ENCODE measurements around the gene IL6ST.
"Not testable (repeated sequence)": the region's sequence is repeated elsewhere in the genome, so short reads cannot be mapped to it uniquely, and the experiment has no call there.

IL6ST gene

DNA sequence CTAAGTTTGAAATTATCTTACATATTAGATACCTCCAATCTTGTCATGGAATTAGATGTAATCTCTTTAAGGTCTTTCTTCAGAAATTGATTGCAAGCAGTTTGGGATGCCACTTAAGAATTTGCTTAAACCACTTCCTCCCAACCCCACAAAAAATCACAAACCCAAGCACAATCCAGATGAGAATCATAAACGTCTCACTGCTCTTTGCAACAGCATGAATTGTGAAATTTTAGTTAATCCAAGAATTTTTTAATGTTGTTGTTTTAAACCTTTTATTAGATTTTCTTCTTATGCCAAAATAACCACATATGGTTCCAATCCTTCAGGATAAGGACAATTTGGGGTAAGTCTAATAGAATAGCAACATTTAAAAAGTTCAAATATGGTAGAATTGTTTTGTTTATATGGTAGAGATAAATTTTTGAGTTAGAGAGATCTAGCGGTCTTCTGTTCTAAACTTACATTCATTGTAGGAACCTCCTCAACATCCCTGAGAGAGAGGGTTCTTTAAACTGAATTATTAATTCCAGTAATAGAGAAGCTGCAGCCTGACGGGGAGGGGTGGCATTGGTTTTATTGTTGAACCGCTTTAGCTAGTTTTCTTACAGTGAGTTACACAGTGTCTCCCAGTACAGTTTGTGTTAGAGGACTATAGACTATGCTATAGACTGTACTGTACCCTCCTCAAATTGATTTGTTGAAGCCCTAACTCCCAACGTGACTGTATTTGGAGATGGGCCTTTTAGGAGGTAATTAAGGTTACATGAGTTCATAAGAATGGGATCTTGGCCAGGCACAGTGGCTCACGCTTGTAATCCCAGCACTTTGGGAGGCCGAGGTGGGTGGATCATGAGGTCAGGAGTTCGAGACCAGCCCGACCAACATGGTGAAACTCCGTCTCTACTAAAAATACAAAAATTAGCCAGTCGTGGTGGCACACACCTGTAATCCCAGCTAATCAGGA, 24.8 kb upstream of the IL6ST start:
- Histone ChIP-seq H3K9me3 (ENCODE audit: severe bottlenecking) (peaks cover 3% of the 10 kb centered on the region), H3K36me3 (no peaks in the 10 kb centered on the region), H3K4me3 (ENCODE audit: low read depth, low read length) (no peak overlapping the region), H3K27me3 (ENCODE audit: insufficient read depth, low read depth, severe bottlenecking) (no peaks in the 10 kb centered on the region), H3K27ac (no peak overlapping the region)
- DNase-seq: no peak
- TF ChIP-seq, protein P1, sequence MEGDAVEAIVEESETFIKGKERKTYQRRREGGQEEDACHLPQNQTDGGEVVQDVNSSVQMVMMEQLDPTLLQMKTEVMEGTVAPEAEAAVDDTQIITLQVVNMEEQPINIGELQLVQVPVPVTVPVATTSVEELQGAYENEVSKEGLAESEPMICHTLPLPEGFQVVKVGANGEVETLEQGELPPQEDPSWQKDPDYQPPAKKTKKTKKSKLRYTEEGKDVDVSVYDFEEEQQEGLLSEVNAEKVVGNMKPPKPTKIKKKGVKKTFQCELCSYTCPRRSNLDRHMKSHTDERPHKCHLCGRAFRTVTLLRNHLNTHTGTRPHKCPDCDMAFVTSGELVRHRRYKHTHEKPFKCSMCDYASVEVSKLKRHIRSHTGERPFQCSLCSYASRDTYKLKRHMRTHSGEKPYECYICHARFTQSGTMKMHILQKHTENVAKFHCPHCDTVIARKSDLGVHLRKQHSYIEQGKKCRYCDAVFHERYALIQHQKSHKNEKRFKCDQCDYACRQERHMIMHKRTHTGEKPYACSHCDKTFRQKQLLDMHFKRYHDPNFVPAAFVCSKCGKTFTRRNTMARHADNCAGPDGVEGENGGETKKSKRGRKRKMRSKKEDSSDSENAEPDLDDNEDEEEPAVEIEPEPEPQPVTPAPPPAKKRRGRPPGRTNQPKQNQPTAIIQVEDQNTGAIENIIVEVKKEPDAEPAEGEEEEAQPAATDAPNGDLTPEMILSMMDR (IDR thresholded peaks at IDR 0.05; ENCODE audit: low read depth, low read length): no peak

DNA sequence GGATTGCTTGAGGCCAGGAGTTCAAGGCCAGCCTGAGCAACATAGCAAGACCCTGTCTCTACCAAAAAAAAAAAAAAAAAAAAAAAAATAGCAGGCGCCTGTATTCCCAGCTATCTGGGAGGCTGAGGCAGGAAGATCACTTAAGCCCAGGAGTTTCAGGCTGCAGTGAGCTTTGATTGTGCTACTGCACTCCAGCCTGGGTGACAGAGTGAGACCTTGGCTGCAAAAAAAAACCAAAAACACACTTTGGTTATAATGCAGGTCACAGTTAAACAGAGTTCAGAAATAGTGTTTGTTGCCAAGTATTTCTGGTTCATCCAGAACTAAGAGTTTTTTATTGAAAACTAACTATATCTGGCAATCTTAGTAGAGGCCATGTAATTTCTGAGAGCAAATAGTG, 24.1 kb upstream of the IL6ST start:
- Histone ChIP-seq H3K27me3 (ENCODE audit: insufficient read depth, low read depth, severe bottlenecking) (no peaks in the 10 kb centered on the region), H3K9me3 (ENCODE audit: severe bottlenecking) (peaks cover 3% of the 10 kb centered on the region), H3K27ac (no peak overlapping the region), H3K36me3 (no peaks in the 10 kb centered on the region), H3K4me3 (ENCODE audit: low read depth, low read length) (no peak overlapping the region)
- DNase-seq: no peak
- TF ChIP-seq, protein P1 (IDR thresholded peaks at IDR 0.05; ENCODE audit: low read depth, low read length): no peak

DNA sequence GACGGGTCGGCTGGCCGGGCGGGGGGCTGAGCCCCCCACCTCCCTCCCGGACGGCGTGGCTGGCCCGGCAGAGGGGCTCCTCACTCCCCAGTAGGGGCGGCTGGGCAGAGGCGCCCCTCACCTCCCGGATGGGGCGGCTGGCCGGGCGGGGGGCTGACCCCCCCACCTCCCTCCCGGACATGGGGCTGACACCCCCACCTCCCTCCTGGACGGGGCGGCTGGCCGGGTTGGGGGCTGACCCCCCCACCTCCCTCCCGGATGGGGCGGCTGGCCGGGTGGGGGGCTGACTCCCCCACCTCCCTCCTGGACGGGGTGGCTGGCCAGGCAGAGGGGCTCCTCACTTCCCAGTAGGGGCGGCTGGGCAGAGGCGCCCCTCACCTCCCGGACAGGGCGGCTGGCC, 19.9 kb upstream of the IL6ST start:
- H3K4me3 ChIP-seq (ENCODE audit: low read depth, low read length); H3K9me3 ChIP-seq (ENCODE audit: severe bottlenecking); H3K27me3 ChIP-seq (ENCODE audit: insufficient read depth, low read depth, severe bottlenecking); DNase-seq; H3K36me3 ChIP-seq; H3K27ac ChIP-seq: not testable (repeated sequence)

DNA sequence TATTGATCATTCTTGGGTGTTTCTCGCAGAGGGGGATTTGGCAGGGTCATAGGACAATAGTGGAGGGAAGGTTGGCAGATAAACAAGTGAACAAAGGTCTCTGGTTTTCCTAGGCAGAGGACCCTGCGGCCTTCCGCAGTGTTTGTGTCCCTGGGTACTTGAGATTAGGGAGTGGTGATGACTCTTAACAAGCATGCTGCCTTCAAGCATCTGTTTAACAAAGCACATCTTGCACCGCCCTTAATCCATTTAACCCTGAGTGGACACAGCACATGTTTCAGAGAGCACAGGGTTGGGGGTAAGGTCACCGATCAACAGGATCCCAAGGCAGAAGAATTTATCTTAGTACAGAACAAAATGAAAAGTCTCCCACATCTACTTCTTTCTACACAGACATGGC, 19.2 kb upstream of the IL6ST start:
- H3K4me3 ChIP-seq (ENCODE audit: low read depth, low read length); H3K9me3 ChIP-seq (ENCODE audit: severe bottlenecking): not testable (repeated sequence)

DNA sequence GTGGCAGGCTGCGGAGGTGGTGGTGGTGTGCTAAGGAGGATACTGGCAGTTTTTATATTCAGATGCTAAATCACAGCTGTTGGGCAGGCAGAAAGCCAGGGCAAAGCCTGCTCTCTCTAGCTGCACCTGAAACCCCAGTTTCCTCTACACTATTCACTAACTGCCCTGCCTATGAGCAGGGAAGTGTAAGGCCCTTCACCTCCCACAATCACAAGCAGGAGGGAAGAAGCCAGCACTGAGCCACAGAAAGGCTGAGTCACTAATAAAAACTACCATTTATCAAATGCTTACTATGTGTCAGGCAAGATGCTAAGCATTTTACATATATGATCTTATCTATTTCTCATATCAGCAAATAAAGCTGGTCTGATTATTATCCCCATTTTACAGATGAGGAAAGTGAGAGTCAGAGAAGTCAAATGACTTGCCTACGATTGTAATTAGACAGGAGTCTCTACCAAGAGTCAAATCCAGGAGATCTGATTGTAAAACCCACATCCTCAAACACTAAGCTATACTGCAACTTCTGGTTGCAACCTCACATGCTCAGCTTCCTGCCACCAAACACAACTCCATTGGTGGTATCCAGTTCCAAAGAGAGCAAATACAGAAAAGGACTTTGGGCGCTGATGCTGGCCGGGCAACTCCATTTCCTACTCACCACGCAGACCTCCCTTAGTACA, 17.7 kb upstream of the IL6ST start:
- Histone ChIP-seq H3K36me3 (no peaks in the 10 kb centered on the region), H3K9me3 (ENCODE audit: severe bottlenecking) (peaks cover 3% of the 10 kb centered on the region), H3K27ac (no peak overlapping the region), H3K27me3 (ENCODE audit: insufficient read depth, low read depth, severe bottlenecking) (no peaks in the 10 kb centered on the region), H3K4me3 (ENCODE audit: low read depth, low read length) (no peak overlapping the region)
- no peak for DNase-seq
- TF ChIP-seq, protein P1 (IDR thresholded peaks at IDR 0.05; ENCODE audit: low read depth, low read length): no peak

More for the DNA sequence above, 19.2 kb upstream of the IL6ST start:
- H3K27ac ChIP-seq; H3K27me3 ChIP-seq (ENCODE audit: insufficient read depth, low read depth, severe bottlenecking); DNase-seq; H3K36me3 ChIP-seq: not testable (repeated sequence)

DNA sequence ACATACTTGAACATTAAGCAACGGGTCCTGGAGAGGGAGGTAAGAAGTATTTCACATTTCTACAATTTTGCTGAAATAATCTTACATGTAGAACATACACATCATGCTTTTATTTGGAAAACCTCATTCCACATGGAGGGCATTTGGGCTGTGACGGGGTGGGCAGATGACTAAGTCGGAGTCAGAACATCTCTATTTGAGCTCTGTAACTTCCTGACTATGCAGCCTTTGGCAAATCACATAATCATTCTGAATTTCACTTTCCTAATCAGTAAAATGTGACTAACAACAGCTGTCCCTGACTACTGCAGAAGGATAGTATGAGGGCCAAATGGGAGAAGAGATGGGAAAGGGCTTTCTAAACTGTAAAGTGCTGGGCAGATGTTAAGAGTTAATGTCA, 17.1 kb upstream of the IL6ST start:
- DNase-seq: no peak
- H3K36me3 ChIP-seq: no peaks in the 10 kb centered on the region
- H3K27me3 ChIP-seq (ENCODE audit: insufficient read depth, low read depth, severe bottlenecking): no peaks in the 10 kb centered on the region
- TF ChIP-seq, protein P1 (IDR thresholded peaks at IDR 0.05; ENCODE audit: low read depth, low read length): no peak
- no peak overlapping the region for H3K27ac ChIP-seq
- H3K4me3 ChIP-seq (ENCODE audit: low read depth, low read length): no peak overlapping the region
- H3K9me3 ChIP-seq (ENCODE audit: severe bottlenecking): peaks cover 3% of the 10 kb centered on the region

Measured in WERI-Rb-1 (cell line).